ENCODE results near the gene RDH8.

DNA sequence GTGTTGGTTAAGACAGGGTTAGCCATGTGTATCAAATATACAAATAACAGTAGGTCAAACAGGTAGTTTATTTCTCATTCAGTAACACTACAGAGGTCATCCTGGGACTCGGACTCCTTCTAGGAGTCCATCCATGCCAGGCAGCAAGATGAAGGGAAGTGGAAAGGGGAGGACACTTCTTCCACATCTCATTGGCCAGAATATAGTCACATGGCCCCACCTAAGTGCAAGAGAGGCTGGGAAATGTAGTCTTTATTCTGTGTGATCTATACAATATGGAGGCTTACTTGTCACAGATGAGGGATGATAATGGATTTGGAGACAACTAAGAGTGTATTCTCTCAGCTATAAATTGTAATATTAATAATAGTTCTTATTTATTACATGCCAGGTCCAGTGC, 31.1 kb downstream of the RDH8 start:
- TF ChIP-seq, protein P1, sequence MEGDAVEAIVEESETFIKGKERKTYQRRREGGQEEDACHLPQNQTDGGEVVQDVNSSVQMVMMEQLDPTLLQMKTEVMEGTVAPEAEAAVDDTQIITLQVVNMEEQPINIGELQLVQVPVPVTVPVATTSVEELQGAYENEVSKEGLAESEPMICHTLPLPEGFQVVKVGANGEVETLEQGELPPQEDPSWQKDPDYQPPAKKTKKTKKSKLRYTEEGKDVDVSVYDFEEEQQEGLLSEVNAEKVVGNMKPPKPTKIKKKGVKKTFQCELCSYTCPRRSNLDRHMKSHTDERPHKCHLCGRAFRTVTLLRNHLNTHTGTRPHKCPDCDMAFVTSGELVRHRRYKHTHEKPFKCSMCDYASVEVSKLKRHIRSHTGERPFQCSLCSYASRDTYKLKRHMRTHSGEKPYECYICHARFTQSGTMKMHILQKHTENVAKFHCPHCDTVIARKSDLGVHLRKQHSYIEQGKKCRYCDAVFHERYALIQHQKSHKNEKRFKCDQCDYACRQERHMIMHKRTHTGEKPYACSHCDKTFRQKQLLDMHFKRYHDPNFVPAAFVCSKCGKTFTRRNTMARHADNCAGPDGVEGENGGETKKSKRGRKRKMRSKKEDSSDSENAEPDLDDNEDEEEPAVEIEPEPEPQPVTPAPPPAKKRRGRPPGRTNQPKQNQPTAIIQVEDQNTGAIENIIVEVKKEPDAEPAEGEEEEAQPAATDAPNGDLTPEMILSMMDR (IDR thresholded peaks at IDR 0.05): no peak
- TF ChIP-seq POLR2A (IDR thresholded peaks at IDR 0.05): no peak
